WTC11 (cell line): ENCODE measurements around the gene KCNJ18. TPM values are rescaled to one million over a fixed set of nuclear protein-coding genes. Genes with fewer than 3 reads are reported as not detected.
"Not testable (repeated sequence)": the region's sequence is repeated elsewhere in the genome, so short reads cannot be mapped to it uniquely, and the experiment has no call there.

Source experiments
- ATAC-seq: fragments of 200-7000 bp; cut with Tn5 transposase; 2 replicates; pipeline ENCODE4 v1.10.0; 2021; ENCODE audit warnings: mild to moderate bottlenecking, moderate library complexity
- Bru-seq: library from RNA; stranded (reverse); fragments of 400-500 nt; gene quantifications from one replicate; lab custom pipeline; 2021; lab: Mats Ljungman, UMichigan
- CTCF ChIA-PET: fragments of 300-600 bp; sonication (Branson Sonifier 250); formaldehyde crosslinking; loops from one replicate; lab custom pipeline; 2021; ENCODE audit warnings: antibody characterized with exemption; lab: Charles Lee
- POLR2A ChIA-PET: fragments of 350-600 bp; sonication (Branson Sonifier 250); formaldehyde crosslinking; loops from one replicate; lab custom pipeline; 2021; ENCODE audit warnings: antibody characterized with exemption; lab: Charles Lee
- DNase-seq: peaks from one replicate; pipeline ENCODE4 v3.0.0; 2021; ENCODE audit warnings: low spot score
- H3K27ac Mint-ChIP-seq: 2 replicates; pipeline ENCODE4 v1.8.0; 2021; ENCODE audit warnings: mixed read lengths
- H3K27me3 Mint-ChIP-seq: 2 replicates; pipeline ENCODE4 v1.8.0; 2021; ENCODE audit warnings: low read depth, mild to moderate bottlenecking, moderate library complexity, mixed read lengths
- H3K36me3 Mint-ChIP-seq: 2 replicates; pipeline ENCODE4 v1.8.0; 2021; ENCODE audit warnings: mixed read lengths
- H3K4me1 Mint-ChIP-seq: 2 replicates; pipeline ENCODE4 v1.8.0; 2022; ENCODE audit warnings: mixed read lengths
- H3K4me3 Mint-ChIP-seq: 2 replicates; pipeline ENCODE4 v1.8.0; 2021; ENCODE audit warnings: mild to moderate bottlenecking, moderate library complexity, mixed read lengths
- H3K9me3 Mint-ChIP-seq: 2 replicates; pipeline ENCODE4 v1.8.0; 2021; ENCODE audit warnings: mixed read lengths
- long read RNA-seq, 3 experiments: library from RNA in 1 of 3; library from capped mRNA in 1 of 3; library from polyadenylated mRNA in 1 of 3; unstranded in 2 of 3; stranded (forward) in 1 of 3; transcript quantifications; one replicate each; pipeline ENCODE4 v2.0.0, GENCODE V29; 2021
- total RNA-seq: library from RNA; stranded (reverse); gene quantifications from 3 replicates; pipeline ENCODE4 v1.2.3, GENCODE V29; 2021

The KCNJ18 gene
- total RNA-seq (not detected in 3 replicates), Bru-seq, nascent RNA (not detected)
- long read RNA-seq, experiment 1, result 0 reads
- long read RNA-seq, experiment 2, result 0 reads
- long read RNA-seq, experiment 3, result 0 reads

- ATAC-seq, POLR2A ChIA-PET: not testable (repeated sequence)
- H3K27me3 Mint-ChIP-seq, result peaks cover 14% of the 10 kb centered on the region
Observed at GRCh38 chr17:21691883-21692703, at the start of gene KCNJ18. KCNJ18 (plus strand) TSS chr17:21692523; CDS start chr17:21702787, 10,264 bp downstream.

DNA sequence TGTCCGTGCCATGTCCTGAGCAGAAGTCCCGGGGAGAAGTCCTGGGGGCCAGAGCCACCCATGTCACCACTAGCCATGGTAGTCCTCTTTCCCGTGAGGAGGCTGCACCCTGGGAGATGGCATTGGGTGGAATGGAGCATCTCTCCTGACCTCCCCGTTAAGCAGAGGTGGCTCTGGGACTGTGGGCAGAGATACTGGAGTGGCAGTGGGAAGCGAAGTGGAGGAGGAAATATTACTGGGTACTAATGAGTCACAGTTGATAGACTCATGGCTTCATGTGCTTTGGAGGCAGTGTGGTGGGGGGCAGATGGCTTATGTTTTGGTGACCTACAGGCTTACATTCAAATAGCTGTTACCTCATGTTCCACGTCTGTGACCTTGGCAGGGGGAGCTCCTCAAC is 44.2 kb upstream of the KCNJ18 start:
- peaks cover 58% of the 10 kb centered on the region for H3K36me3 Mint-ChIP-seq
- H3K27ac Mint-ChIP-seq, POLR2A ChIA-PET, H3K4me1 Mint-ChIP-seq, DNase-seq, CTCF ChIA-PET, H3K4me3 Mint-ChIP-seq, ATAC-seq: not testable (repeated sequence)
- peaks cover 70% of the 10 kb centered on the region for H3K9me3 Mint-ChIP-seq
- peaks cover 21% of the 10 kb centered on the region for H3K27me3 Mint-ChIP-seq

More at GRCh38 chr17:21691883-21692703, at the start of gene KCNJ18:
- CTCF ChIA-PET, result interaction anchor here (0.6 kb wide), 1 partner anchor 593 kb away, joined by 3 read pairs; no protein-coding TSS in a partner anchor
- peaks cover 42% of the 10 kb centered on the region for H3K36me3 Mint-ChIP-seq
- not testable (repeated sequence) for H3K4me3 Mint-ChIP-seq, DNase-seq, H3K4me1 Mint-ChIP-seq, H3K27ac Mint-ChIP-seq
- H3K9me3 Mint-ChIP-seq, result peaks cover 49% of the 10 kb centered on the region

DNA sequence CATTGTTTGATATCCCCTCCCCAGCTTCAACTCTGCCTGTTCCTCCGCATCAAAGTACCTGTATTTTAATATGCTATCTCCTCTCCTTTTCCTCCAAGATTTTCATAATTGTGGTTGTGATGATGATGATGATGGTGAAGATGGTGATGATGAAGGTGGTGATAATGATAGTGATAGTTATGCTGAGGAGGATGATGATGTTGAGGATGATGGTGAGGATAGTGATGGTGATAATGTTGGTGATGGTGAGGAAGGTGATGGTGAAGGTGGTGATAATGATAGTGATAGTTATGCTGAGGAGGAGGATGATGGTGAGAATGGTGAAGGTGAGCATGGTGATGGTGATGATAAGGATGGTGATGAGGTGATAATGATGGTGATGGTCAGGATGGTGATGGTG is 42.3 kb upstream of the KCNJ18 start:
- CTCF ChIA-PET, DNase-seq, H3K27ac Mint-ChIP-seq, H3K4me3 Mint-ChIP-seq, POLR2A ChIA-PET, H3K4me1 Mint-ChIP-seq, ATAC-seq: not testable (repeated sequence)
- peaks cover 21% of the 10 kb centered on the region for H3K27me3 Mint-ChIP-seq
- peaks cover 51% of the 10 kb centered on the region for H3K36me3 Mint-ChIP-seq
- peaks cover 60% of the 10 kb centered on the region for H3K9me3 Mint-ChIP-seq

DNA sequence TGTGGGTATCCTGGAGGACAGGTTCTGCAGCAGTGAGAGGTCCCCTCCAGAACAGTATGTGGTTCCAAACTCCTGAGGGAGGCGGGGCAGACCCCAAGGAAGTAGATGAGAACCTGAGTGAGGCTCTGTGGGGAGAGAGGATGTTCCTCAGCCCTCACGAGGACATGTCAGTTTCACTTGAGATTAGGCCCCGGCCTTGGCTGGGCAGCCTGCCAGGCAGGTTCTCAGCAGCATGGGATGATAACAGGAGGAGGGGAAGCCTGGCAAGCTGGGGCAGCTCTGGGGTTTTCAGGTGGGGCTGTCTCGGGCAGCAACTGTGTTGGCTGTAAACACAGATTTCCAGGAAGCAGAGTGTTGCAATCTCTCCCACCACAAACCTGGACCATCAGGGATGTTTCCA is 40.3 kb upstream of the KCNJ18 start:
- Mint-ChIP-seq H3K36me3 (peaks cover 48% of the 10 kb centered on the region), H3K27me3 (peaks cover 21% of the 10 kb centered on the region), H3K9me3 (peaks cover 54% of the 10 kb centered on the region)
- ATAC-seq, CTCF ChIA-PET, H3K4me1 Mint-ChIP-seq, H3K4me3 Mint-ChIP-seq, POLR2A ChIA-PET, H3K27ac Mint-ChIP-seq, DNase-seq: not testable (repeated sequence)

GRCh38 chr17:21653211-21653610 is 39.1 kb upstream of the KCNJ18 start:
- CTCF ChIA-PET, POLR2A ChIA-PET, H3K27ac Mint-ChIP-seq, H3K4me1 Mint-ChIP-seq, DNase-seq, ATAC-seq, H3K4me3 Mint-ChIP-seq: not testable (repeated sequence)
- H3K27me3 Mint-ChIP-seq, result peaks cover 21% of the 10 kb centered on the region
- H3K36me3 Mint-ChIP-seq, result peaks cover 44% of the 10 kb centered on the region
- peaks cover 54% of the 10 kb centered on the region for H3K9me3 Mint-ChIP-seq

DNA sequence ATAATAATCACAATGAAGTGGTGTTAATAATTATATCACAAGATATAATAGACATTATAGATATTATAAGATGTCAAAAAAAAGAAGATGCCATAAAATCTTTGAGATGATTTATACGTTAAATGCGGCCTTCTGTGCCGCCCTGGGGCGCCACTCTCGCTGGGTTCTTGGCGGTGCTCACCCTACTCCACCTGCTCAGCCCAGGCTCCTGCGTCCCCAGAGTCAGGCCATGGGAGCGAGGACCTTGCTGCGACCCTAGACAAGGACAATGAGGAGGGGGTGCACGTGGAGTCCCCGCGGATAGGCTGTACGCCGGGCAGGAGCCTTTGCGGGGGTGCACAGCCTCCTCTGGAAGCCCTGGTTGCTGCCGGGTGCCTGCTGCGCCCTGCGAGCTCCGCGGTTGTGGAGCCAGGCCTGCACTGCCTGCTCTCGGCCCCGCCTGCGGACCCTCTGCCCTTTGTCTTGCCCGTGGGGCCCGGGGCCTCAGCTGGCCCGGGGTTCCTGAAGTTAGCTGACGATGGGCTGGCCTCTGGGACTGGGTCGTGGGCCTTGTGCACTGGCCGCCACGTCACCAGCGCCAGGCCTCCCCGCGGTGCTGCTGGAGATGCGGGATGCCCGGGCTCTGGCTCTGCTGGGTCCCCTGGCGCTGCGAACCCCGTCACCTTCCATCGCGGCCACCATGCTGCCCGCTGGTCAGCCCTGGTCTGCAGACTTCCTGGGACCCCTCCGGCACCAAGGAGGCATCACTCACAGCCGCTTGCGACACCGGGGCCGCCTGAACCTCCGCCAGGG is 35.6 kb upstream of the KCNJ18 start:
- H3K4me1 Mint-ChIP-seq, DNase-seq, ATAC-seq, H3K27ac Mint-ChIP-seq, H3K27me3 Mint-ChIP-seq, CTCF ChIA-PET, H3K4me3 Mint-ChIP-seq, POLR2A ChIA-PET: not testable (repeated sequence)
- peaks cover 35% of the 10 kb centered on the region for H3K36me3 Mint-ChIP-seq
- H3K9me3 Mint-ChIP-seq, result peaks cover 55% of the 10 kb centered on the region

DNA sequence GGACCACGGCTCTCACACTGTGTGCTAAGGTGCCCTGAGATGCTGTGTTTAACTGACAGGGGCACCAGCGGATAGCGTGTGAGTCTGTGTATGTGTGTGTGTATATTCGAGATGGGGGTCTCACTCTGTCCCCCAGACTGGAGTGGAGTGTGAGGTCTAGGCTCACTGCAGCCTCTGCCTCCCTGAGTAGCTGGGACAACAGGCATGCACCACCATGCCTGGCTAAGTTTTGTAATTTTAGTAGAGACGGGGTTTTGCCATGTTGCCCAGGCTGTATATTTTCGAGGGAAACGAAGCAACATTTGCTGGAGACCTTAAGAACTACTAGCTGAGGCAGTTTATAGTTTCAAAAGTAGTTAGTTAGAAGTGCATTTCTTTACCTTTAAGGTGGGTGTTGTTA is 32.7 kb upstream of the KCNJ18 start:
- Mint-ChIP-seq H3K9me3 (peaks cover 72% of the 10 kb centered on the region), H3K27me3 (peaks cover 12% of the 10 kb centered on the region), H3K36me3 (peaks cover 53% of the 10 kb centered on the region)
- DNase-seq, ATAC-seq, H3K4me3 Mint-ChIP-seq, H3K27ac Mint-ChIP-seq, POLR2A ChIA-PET, H3K4me1 Mint-ChIP-seq, CTCF ChIA-PET: not testable (repeated sequence)

DNA sequence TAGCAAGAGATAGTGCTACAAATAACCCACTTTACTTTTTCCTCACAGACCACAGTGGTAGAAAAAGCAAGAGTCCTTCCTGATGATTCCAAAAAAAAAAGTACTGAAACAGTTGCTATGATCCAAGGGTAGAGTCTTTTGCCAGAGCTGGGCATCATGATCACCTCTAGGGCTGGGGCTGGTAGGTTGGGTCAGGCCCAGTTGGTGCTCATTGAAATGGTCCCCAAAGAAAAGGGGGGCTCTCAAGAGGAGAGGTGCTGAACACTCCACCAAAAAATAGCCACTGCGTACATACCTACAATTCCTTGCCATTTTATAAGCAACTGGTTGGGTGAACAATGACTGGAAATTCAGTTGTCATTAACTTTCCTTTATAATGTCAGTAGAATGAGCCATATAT is 30.9 kb upstream of the KCNJ18 start:
- POLR2A ChIA-PET, H3K4me1 Mint-ChIP-seq, ATAC-seq, CTCF ChIA-PET, H3K4me3 Mint-ChIP-seq, DNase-seq, H3K27ac Mint-ChIP-seq: not testable (repeated sequence)
- Mint-ChIP-seq H3K27me3 (peaks cover 19% of the 10 kb centered on the region), H3K9me3 (peaks cover 85% of the 10 kb centered on the region), H3K36me3 (peaks cover 65% of the 10 kb centered on the region)

- DNase-seq, POLR2A ChIA-PET, H3K4me1 Mint-ChIP-seq, CTCF ChIA-PET, H3K27ac Mint-ChIP-seq, H3K4me3 Mint-ChIP-seq, ATAC-seq: not testable (repeated sequence)
- peaks cover 34% of the 10 kb centered on the region for H3K27me3 Mint-ChIP-seq
- peaks cover 81% of the 10 kb centered on the region for H3K36me3 Mint-ChIP-seq
- peaks cover 93% of the 10 kb centered on the region for H3K9me3 Mint-ChIP-seq
Observed at GRCh38 chr17:21663166-21663565, 29.2 kb upstream of the KCNJ18 start.

DNA sequence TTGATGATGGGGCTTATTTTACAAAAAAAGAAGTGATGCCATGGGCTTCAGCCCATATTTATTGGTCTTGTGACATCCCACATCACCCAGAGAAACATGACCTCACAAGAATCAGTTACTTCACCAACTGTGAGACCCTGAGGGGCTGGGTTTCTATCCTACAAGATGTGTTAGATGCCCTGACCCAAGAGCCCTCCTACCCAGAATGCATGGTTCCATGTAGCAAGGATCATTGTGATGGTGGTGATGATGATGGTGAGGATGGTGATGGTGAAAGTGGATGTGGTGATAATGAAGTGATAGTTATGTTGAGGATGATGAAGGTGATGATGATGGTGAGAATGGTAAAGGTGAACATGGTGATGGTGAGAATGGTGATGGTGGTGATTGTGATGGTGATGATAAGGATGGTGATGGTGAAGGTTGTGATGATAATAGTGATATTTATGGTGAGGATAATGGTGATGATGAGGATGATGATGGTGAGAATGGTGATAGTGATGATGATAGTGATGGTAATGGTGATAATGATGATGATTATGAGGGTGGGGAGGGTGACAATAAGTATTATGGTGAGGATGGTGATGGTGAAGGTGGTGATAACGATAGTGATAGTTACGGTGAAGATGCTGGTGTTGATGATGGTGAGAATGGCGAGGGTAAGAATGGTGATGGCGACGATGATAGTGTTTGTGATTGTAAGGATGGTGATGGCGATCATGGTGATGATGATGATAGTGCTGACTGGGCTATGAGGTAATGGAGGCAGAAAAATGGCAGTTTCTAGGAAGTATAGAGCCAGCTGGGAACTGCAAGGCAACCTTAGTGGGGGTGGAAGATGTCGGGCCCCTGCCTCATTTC is 28.5 kb upstream of the KCNJ18 start:
- Mint-ChIP-seq H3K9me3 (peaks cover 88% of the 10 kb centered on the region), H3K36me3 (peaks cover 75% of the 10 kb centered on the region), H3K27me3 (peaks cover 39% of the 10 kb centered on the region)
- CTCF ChIA-PET, H3K4me3 Mint-ChIP-seq, DNase-seq, ATAC-seq, H3K4me1 Mint-ChIP-seq, POLR2A ChIA-PET, H3K27ac Mint-ChIP-seq: not testable (repeated sequence)

DNA sequence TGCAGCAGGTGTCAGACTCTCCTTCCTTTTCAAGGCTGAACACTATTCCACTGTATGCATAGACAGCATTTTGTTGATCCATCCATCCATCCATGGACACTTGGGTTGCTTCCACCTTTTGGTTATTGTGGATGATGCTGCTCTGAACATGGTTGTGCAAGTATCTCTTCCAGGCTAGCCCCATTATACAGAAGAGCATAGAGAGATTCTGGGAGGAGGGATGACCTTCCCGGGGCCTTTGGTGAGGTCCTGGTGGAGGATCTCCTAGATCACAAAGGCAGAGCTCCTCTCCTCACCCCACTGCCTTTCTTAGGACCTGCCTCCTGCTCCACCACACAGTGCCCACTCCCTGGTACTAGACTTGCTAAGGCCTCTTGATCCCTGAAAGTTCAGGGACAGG is 27.2 kb upstream of the KCNJ18 start:
- Mint-ChIP-seq H3K9me3 (peaks cover 87% of the 10 kb centered on the region), H3K36me3 (peaks cover 78% of the 10 kb centered on the region)

More for the DNA sequence above, 27.2 kb upstream of the KCNJ18 start:
- Mint-ChIP-seq H3K4me1 (peaks cover 16% of the 10 kb centered on the region), H3K27me3 (peaks cover 47% of the 10 kb centered on the region)
- DNase-seq, POLR2A ChIA-PET, H3K27ac Mint-ChIP-seq, CTCF ChIA-PET, H3K4me3 Mint-ChIP-seq, ATAC-seq: not testable (repeated sequence)
